PFSK-1 (cell line): Measurements from ENCODE around the gene FYB2.

Source experiments
- FOXP2 ChIP-seq: optimal IDR thresholded peaks from 2 replicates; pipeline ENCODE3; 2011; ENCODE audit warnings: borderline replicate concordance, control low read depth, inconsistent platforms; ENCODE audit not compliant: insufficient read depth; ENCODE audit errors: extremely low read length, extremely low read depth
- POLR2AphosphoS5 ChIP-seq: IDR thresholded peaks from 2 replicates; pipeline ENCODE4 v1.6.1; 2012; ENCODE audit warnings: low read depth, mild to moderate bottlenecking, control low read depth, low read length, moderate library complexity
- SIN3A ChIP-seq: IDR thresholded peaks from 2 replicates; pipeline ENCODE4 v1.6.1; 2012; ENCODE audit warnings: mild to moderate bottlenecking, low read length, moderate library complexity, borderline replicate concordance; ENCODE audit not compliant: insufficient read depth
- TAF1 ChIP-seq: IDR thresholded peaks from 2 replicates; pipeline ENCODE4 v1.6.1; 2012; ENCODE audit warnings: low read length, control low read depth, borderline replicate concordance; ENCODE audit not compliant: insufficient read depth
- TF ChIP-seq, protein P1 (sequence below), 2 experiments: IDR thresholded peaks; 2 replicates each; pipeline versions ENCODE4 v1.6.1 to v1.8.0; 2011 to 2012; ENCODE audit warnings: low read depth in 2 of 2, low read length in 2 of 2, control low read depth in 1 of 2, inconsistent platforms in 1 of 2, mild to moderate bottlenecking in 1 of 2, moderate library complexity in 1 of 2; ENCODE audit not compliant: insufficient read depth in 1 of 2

The FYB2 gene

DNA sequence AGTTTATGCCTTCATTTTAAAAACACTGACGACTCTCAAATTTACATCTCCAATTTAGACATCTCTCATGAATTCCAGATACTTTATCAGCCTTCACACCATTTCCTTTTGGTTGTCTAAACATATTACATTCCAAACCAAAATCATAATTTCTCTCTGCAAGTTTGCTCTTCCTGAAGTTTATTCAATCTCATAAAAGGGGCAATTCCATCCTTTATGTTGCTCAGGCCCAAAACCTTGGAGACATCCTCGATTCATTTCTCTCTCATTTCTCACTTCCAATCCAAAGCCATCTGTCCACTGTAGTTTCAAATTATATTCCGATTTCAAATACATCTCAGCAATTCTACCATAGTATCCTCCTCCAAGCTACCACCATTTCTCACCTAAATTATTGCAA, 74.0 kb downstream of the FYB2 start:
- TF ChIP-seq, protein P1, sequence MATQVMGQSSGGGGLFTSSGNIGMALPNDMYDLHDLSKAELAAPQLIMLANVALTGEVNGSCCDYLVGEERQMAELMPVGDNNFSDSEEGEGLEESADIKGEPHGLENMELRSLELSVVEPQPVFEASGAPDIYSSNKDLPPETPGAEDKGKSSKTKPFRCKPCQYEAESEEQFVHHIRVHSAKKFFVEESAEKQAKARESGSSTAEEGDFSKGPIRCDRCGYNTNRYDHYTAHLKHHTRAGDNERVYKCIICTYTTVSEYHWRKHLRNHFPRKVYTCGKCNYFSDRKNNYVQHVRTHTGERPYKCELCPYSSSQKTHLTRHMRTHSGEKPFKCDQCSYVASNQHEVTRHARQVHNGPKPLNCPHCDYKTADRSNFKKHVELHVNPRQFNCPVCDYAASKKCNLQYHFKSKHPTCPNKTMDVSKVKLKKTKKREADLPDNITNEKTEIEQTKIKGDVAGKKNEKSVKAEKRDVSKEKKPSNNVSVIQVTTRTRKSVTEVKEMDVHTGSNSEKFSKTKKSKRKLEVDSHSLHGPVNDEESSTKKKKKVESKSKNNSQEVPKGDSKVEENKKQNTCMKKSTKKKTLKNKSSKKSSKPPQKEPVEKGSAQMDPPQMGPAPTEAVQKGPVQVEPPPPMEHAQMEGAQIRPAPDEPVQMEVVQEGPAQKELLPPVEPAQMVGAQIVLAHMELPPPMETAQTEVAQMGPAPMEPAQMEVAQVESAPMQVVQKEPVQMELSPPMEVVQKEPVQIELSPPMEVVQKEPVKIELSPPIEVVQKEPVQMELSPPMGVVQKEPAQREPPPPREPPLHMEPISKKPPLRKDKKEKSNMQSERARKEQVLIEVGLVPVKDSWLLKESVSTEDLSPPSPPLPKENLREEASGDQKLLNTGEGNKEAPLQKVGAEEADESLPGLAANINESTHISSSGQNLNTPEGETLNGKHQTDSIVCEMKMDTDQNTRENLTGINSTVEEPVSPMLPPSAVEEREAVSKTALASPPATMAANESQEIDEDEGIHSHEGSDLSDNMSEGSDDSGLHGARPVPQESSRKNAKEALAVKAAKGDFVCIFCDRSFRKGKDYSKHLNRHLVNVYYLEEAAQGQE (IDR thresholded peaks at IDR 0.05; ENCODE audit: insufficient read depth in 1 of 2, low read depth in 2 of 2, low read length in 2 of 2), result no peak
- no peak for TF ChIP-seq POLR2AphosphoS5
- no peak for TF ChIP-seq TAF1
- TF ChIP-seq SIN3A, result no peak
- TF ChIP-seq FOXP2, result no peak

- no peak for TF ChIP-seq FOXP2
- TF ChIP-seq, protein P1 (IDR thresholded peaks at IDR 0.05; ENCODE audit: insufficient read depth in 1 of 2, low read depth in 2 of 2, low read length in 2 of 2), result no peak
- no peak for TF ChIP-seq SIN3A
- TF ChIP-seq TAF1, result no peak
- no peak for TF ChIP-seq POLR2AphosphoS5
Measured at GRCh38 chr1:56728964-56729363, 90.2 kb downstream of the FYB2 start.

DNA sequence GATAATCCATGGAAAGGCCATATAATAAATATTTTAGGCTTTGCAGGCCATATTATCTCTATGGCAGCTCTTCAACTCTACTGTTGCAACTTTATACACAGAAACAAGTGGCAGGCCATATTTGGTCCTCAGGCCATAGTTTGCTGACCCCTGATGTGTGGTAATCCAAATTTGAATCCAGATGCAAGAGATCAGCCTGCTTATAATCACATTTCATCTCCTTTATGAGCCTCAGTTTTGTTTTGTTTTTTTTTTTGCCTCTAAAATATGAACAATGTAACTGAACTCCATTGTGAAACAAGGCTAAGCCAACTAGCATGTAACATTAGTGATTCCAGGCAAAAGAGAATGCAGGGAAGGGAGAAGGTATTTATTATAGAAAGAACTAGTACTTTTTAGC, 92.5 kb downstream of the FYB2 start:
- TF ChIP-seq TAF1 (no peak), FOXP2 (no peak), SIN3A (no peak), POLR2AphosphoS5 (no peak)
- TF ChIP-seq, protein P1 (IDR thresholded peaks at IDR 0.05; ENCODE audit: insufficient read depth in 1 of 2, low read depth in 2 of 2, low read length in 2 of 2), result no peak

- TF ChIP-seq FOXP2, result no peak
- TF ChIP-seq POLR2AphosphoS5, result no peak
- TF ChIP-seq SIN3A, result no peak
- TF ChIP-seq, protein P1 (IDR thresholded peaks at IDR 0.05; ENCODE audit: insufficient read depth in 1 of 2, low read depth in 2 of 2, low read length in 2 of 2), result no peak
- TF ChIP-seq TAF1, result no peak
Measured at GRCh38 chr1:56719171-56719570, 100.0 kb downstream of the FYB2 start.

GRCh38 chr1:56715156-56715555, 104.0 kb downstream of the FYB2 start:
- TF ChIP-seq SIN3A (no peak), POLR2AphosphoS5 (no peak), FOXP2 (no peak), TAF1 (no peak)
- TF ChIP-seq, protein P1 (IDR thresholded peaks at IDR 0.05; ENCODE audit: insufficient read depth in 1 of 2, low read depth in 2 of 2, low read length in 2 of 2), result no peak
